ENCODE data around the gene FBXO7.

Gene FBXO7

GRCh38 chr22:32528984-32529982 is 54.7 kb downstream of the FBXO7 start:
- no peak overlapping the region for H3K4me3 ChIP-seq (ENCODE audit: insufficient read depth, low read depth, low read length)
- no peaks in the 10 kb centered on the region for H3K9me3 ChIP-seq (ENCODE audit: control insufficient read depth, low read length)
- H3K4me1 ChIP-seq (ENCODE audit: control insufficient read depth, insufficient read depth, low read length), result peaks cover 14% of the 10 kb centered on the region
- no peaks in the 10 kb centered on the region for H3K27me3 ChIP-seq (ENCODE audit: control insufficient read depth, insufficient read depth, low read length, poor library complexity, severe bottlenecking)
- 60 to 61% methylated on average over 29 of the region's 29 CpGs for WGBS, 2 experiments
- H3K27ac ChIP-seq (ENCODE audit: insufficient read depth, low read depth, low read length, poor library complexity, severe bottlenecking), result no peak overlapping the region
- no peaks in the 10 kb centered on the region for H3K36me3 ChIP-seq (ENCODE audit: control insufficient read depth, insufficient read depth, low read length)

- Histone ChIP-seq H3K27me3 (ENCODE audit: control insufficient read depth, insufficient read depth, low read length, poor library complexity, severe bottlenecking) (no peaks in the 10 kb centered on the region), H3K4me1 (ENCODE audit: control insufficient read depth, insufficient read depth, low read length) (peaks cover 14% of the 10 kb centered on the region), H3K27ac (ENCODE audit: insufficient read depth, low read depth, low read length, poor library complexity, severe bottlenecking) (no peak overlapping the region), H3K9me3 (ENCODE audit: control insufficient read depth, low read length) (no peaks in the 10 kb centered on the region), H3K4me3 (ENCODE audit: insufficient read depth, low read depth, low read length) (no peak overlapping the region), H3K36me3 (ENCODE audit: control insufficient read depth, insufficient read depth, low read length) (no peaks in the 10 kb centered on the region)
- WGBS, 2 experiments, result 89 to 90% methylated on average over 7 of the region's 7 CpGs
Observed at GRCh38 chr22:32531228-32531627, 56.6 kb downstream of the FBXO7 start.

GRCh38 chr22:32531931-32532819 is 57.6 kb downstream of the FBXO7 start:
- WGBS, 2 experiments, result 71 to 74% methylated on average over 19 of the region's 19 CpGs
- Histone ChIP-seq H3K9me3 (ENCODE audit: control insufficient read depth, low read length) (no peaks in the 10 kb centered on the region), H3K27ac (ENCODE audit: insufficient read depth, low read depth, low read length, poor library complexity, severe bottlenecking) (no peak overlapping the region), H3K4me3 (ENCODE audit: insufficient read depth, low read depth, low read length) (no peak overlapping the region), H3K36me3 (ENCODE audit: control insufficient read depth, insufficient read depth, low read length) (no peaks in the 10 kb centered on the region), H3K4me1 (ENCODE audit: control insufficient read depth, insufficient read depth, low read length) (peaks cover 14% of the 10 kb centered on the region), H3K27me3 (ENCODE audit: control insufficient read depth, insufficient read depth, low read length, poor library complexity, severe bottlenecking) (no peaks in the 10 kb centered on the region)

- 90 to 94% methylated on average over 10 of the region's 10 CpGs for WGBS, 2 experiments
- no peak overlapping the region for H3K27ac ChIP-seq (ENCODE audit: insufficient read depth, low read depth, low read length, poor library complexity, severe bottlenecking)
- H3K4me3 ChIP-seq (ENCODE audit: insufficient read depth, low read depth, low read length), result no peak overlapping the region
- H3K36me3 ChIP-seq (ENCODE audit: control insufficient read depth, insufficient read depth, low read length), result no peaks in the 10 kb centered on the region
- no peaks in the 10 kb centered on the region for H3K9me3 ChIP-seq (ENCODE audit: control insufficient read depth, low read length)
- H3K4me1 ChIP-seq (ENCODE audit: control insufficient read depth, insufficient read depth, low read length), result peaks cover 14% of the 10 kb centered on the region
- no peaks in the 10 kb centered on the region for H3K27me3 ChIP-seq (ENCODE audit: control insufficient read depth, insufficient read depth, low read length, poor library complexity, severe bottlenecking)
Observed at GRCh38 chr22:32532820-32533128, 58.2 kb downstream of the FBXO7 start.

- Histone ChIP-seq H3K27me3 (ENCODE audit: control insufficient read depth, insufficient read depth, low read length, poor library complexity, severe bottlenecking) (no peaks in the 10 kb centered on the region), H3K4me3 (ENCODE audit: insufficient read depth, low read depth, low read length) (no peak overlapping the region), H3K9me3 (ENCODE audit: control insufficient read depth, low read length) (no peaks in the 10 kb centered on the region), H3K27ac (ENCODE audit: insufficient read depth, low read depth, low read length, poor library complexity, severe bottlenecking) (no peak overlapping the region), H3K36me3 (ENCODE audit: control insufficient read depth, insufficient read depth, low read length) (no peaks in the 10 kb centered on the region), H3K4me1 (ENCODE audit: control insufficient read depth, insufficient read depth, low read length) (peaks cover 13% of the 10 kb centered on the region)
- 93 to 95% methylated on average over 15 of the region's 15 CpGs for WGBS, 2 experiments
Observed at GRCh38 chr22:32533265-32534111, 58.9 kb downstream of the FBXO7 start.

GRCh38 chr22:32534252-32535235 is 59.9 kb downstream of the FBXO7 start:
- Histone ChIP-seq H3K4me1 (ENCODE audit: control insufficient read depth, insufficient read depth, low read length) (peaks cover 9% of the 10 kb centered on the region), H3K9me3 (ENCODE audit: control insufficient read depth, low read length) (no peaks in the 10 kb centered on the region), H3K27ac (ENCODE audit: insufficient read depth, low read depth, low read length, poor library complexity, severe bottlenecking) (no peak overlapping the region), H3K36me3 (ENCODE audit: control insufficient read depth, insufficient read depth, low read length) (no peaks in the 10 kb centered on the region), H3K27me3 (ENCODE audit: control insufficient read depth, insufficient read depth, low read length, poor library complexity, severe bottlenecking) (no peaks in the 10 kb centered on the region), H3K4me3 (ENCODE audit: insufficient read depth, low read depth, low read length) (no peak overlapping the region)
- WGBS, 2 experiments, result 87 to 88% methylated on average over 15 of the region's 15 CpGs

- Histone ChIP-seq H3K36me3 (ENCODE audit: control insufficient read depth, insufficient read depth, low read length) (no peaks in the 10 kb centered on the region), H3K27me3 (ENCODE audit: control insufficient read depth, insufficient read depth, low read length, poor library complexity, severe bottlenecking) (no peaks in the 10 kb centered on the region), H3K27ac (ENCODE audit: insufficient read depth, low read depth, low read length, poor library complexity, severe bottlenecking) (no peak overlapping the region), H3K4me1 (ENCODE audit: control insufficient read depth, insufficient read depth, low read length) (peaks cover 14% of the 10 kb centered on the region), H3K9me3 (ENCODE audit: control insufficient read depth, low read length) (no peaks in the 10 kb centered on the region), H3K4me3 (ENCODE audit: insufficient read depth, low read depth, low read length) (no peak overlapping the region)
- WGBS, 2 experiments, result 93% methylated on average over 11 of the region's 11 CpGs
Observed at GRCh38 chr22:32535531-32536190, 61.0 kb downstream of the FBXO7 start.

- Histone ChIP-seq H3K27me3 (ENCODE audit: control insufficient read depth, insufficient read depth, low read length, poor library complexity, severe bottlenecking) (no peaks in the 10 kb centered on the region), H3K27ac (ENCODE audit: insufficient read depth, low read depth, low read length, poor library complexity, severe bottlenecking) (no peak overlapping the region), H3K9me3 (ENCODE audit: control insufficient read depth, low read length) (no peaks in the 10 kb centered on the region), H3K4me3 (ENCODE audit: insufficient read depth, low read depth, low read length) (no peak overlapping the region), H3K4me1 (ENCODE audit: control insufficient read depth, insufficient read depth, low read length) (peaks cover 14% of the 10 kb centered on the region), H3K36me3 (ENCODE audit: control insufficient read depth, insufficient read depth, low read length) (no peaks in the 10 kb centered on the region)
- 92 to 95% methylated on average over 2 of the region's 2 CpGs for WGBS, 2 experiments
Observed at GRCh38 chr22:32536352-32536751, 61.7 kb downstream of the FBXO7 start.
